ENCODE data around the gene PIRT.
"Not testable (repeated sequence)": the region's sequence is repeated elsewhere in the genome, so short reads cannot be mapped to it uniquely, and the experiment has no call there.

Gene PIRT

DNA sequence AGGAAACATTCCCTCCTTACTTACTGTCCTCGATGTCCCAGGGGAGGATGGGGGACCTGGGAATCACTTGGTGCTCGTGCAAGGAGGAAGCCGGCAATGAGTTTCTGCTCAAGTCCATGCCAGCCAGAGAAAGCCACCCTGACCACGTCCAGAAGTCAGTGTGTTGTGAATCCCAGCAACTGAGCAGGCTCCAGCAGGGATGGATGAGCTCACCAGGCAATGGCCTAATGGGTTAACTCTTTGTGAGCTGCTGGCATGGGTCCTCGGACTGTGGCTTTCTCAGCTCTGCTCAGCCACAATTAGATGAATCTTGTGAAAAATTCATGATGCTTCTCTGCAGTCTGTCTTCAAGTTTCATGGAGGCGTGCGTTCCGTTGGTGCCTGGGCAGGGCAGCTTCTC is at the start of gene PIRT:
TSS of gene PIRT (minus strand) at position 167 of the 400 bp plus-strand sequence. CDS start 12,442 bp downstream, outside the sequence.
- DNase-seq (ENCODE audit: low read depth), result no peak

DNA sequence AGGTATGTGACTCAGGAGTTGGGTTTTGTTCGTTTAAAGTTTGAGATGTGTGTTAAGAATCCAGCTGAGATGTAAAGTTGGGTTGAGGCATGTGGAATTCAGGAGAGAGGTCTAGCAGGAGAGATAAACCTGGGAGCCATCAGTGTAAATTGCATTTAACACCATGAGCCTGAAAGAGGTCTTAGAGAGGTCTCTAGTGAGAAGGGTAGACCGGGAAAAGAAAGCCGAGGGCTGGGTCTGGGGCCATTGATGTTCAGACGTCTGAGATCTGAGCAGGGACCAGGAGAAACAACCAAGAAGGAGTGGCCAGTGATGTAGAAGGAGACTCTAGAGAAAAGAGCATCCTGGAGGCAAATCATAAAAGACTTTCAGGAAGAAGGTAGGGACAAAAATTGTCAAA is 44.1 kb upstream of the PIRT start:
- no peak for DNase-seq (ENCODE audit: low read depth)

DNA sequence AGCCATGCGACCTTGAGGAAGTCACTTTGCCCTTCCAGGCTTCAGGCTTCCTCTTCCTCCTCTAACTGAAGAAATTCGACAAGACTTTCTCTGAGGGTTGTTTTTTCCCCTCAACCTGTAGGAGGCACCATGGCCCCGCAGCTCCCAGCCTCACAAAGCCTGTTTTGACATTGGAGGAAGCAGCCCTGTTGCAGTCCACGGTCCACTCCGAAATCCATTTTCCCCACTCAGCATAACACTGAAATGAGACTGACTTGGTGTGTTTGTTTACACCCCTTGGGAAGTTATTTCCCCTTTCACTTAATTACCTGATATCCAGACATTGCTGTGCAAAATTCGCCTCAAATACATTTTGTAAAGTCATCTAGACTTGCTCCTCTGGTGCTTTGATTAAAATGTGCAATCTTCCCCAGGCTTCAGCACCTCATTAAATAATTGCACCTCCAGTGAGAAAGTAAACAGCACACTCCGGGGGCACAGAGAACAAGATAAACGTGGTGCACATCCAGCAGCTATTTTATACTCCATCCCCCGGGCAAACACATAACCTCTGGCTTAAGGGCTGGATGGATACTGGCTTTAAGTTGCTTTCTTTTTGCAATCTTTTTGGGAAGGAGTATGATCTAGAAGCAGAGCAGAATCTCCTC is 41.4 kb upstream of the PIRT start:
- no peak for DNase-seq (ENCODE audit: low read depth)

DNA sequence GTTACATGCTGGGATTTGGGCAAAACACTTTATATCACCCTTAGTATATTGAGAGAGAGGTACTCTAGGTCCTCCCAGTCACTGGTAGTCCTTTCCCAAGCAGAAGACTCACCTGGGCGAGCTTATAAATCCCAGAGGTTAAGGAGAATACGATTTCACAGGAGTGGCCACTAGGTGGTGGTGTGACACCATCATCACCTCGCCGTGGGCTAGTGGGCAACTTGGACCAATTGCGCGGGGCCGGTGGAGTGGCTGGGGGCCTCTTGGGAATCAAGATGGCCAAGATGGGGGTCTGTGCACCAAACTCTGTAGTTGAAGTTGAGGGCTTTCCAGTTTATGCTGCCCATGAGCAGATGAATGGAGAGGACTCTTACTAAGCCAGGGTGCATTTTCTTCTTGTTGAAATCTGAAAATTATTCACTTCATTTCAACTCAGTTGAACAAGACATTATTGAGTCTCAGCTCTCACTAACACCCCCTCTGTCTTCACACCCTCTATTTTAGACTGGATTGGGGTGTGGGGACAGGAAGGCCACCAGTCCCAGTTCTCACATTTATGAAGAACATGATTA is 38.2 kb upstream of the PIRT start:
- DNase-seq (ENCODE audit: low read depth), result peak; percentile 1

DNA sequence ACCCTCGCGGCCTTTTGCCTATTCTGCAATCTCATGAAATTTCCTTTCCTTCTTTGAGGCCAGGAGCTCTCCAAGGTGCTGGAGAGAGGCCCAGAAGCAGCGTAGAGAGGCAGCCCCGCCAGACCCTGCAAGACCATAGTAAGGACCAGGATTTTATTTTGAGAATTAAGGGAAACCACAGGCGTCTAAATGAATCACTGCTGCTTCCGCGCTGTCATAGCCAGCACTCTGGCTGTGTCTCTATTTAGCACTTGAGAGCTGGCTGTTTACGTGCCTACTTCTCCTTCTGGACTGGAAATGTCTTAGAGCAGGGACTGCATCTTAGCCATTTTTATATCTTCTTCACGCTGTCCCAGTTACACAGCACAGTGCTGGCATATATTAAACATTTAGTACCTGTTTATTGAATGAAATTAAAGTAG is 37.6 kb upstream of the PIRT start:
- DNase-seq (ENCODE audit: low read depth), result no peak

DNA sequence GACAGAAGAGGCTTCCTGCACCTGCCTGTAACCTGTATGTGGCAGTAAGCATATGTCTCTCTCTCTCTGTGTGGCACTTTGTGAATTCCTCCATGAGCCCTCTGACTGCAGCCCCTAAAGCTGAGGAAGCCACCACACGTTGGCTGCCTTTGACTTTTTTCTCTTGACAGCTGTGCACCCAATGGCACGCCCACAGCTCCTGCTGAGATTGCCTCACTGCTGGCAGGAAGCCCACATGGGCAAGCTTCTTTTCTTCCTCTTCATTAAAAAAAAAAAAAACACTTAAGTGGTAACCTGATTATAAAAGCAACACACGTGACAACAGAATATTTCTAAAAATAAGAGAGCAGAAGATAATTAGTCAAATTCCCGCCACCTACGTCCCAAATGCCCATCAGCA is 34.0 kb upstream of the PIRT start:
- DNase-seq (ENCODE audit: low read depth), result no peak

DNA sequence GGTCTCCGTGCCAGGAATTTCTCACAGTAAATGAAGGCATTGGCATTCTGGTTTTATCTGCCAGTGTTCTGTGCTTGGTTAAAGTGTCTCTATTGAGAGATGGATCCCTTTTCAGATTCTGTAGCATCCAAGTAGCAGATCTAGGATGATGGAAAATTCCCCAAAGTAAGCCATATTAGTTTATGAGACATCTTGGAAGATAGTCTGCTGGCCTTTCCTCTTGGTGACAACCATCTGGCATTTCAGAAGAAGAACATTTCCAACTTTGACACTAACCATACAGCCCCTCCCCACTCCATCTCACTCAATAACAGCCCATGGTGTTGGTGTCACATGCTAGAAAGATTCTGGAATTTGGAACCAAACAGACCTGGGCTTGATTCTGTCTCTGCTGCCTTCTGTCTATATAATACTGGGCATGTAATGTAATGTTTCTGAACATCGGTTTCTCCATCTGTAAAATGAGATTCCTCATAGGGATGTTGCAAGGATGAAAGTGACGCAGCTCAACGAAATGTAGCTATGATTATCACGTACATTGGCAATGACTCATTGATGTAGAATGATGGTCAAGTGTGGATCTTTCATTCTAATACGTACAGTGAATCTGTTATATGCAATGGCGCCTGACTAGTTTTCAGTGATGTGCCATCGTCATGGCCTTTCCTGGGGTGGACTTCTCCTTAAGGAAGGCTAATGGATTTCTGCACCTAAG is 32.6 kb upstream of the PIRT start:
- DNase-seq (ENCODE audit: low read depth), result no peak

DNA sequence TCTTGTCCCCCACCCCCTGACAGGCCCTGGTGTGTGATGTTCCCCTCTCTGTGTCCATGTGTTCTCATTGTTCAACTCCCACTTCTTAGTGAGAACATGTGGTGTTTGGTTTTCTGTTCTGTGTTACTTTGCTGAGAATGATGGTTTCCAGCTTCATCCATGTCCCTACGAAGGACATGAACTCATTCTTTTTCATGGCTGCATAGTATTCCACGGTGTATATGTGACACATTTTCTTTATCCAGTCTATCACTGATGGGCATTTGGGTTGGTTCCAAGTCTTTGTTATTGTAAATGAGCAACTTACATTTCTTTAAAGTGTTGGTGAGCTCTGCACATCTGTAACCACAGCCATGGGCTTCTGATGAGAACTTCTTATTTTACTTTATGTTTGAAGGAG is 30.9 kb upstream of the PIRT start:
- not testable (repeated sequence) for DNase-seq (ENCODE audit: low read depth)

DNA sequence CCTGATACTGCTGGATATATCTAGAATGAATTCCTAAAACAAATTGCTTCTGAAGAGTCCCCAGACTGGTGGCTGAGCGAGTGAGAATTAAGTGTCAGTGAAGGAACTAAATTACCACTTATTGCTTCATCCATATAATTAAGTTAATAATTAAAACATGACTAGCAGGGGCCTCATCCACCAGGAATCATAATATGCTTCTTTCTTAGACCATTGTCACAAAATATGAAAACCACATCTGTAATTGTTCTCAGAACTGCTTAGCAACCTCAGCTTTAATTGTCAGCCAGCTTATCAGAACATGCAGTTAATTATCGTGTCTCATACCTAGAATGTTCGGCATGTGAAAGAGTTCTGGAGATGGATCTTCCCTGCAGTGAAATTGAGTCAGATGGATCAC is 21.2 kb upstream of the PIRT start:
- no peak for DNase-seq (ENCODE audit: low read depth)

DNA sequence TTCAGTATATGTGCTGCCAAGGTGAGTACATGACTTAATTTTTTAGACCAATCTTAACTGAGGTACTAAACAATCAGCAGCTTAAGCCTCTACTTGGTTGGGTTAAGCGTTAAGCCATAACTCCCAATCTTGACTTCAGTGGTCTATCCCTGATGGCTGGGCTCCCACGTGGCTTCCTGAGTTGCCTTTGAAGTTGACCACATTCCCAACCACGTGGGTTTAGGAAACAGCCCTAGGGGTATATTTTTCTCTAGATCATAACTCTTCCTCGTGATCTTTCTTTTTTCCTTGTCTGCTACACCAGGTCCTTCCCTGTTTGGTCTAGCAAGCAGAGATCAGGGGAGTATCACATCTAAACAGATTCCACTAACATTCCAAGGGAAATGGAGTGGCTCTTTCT is 20.1 kb upstream of the PIRT start:
- no peak for DNase-seq (ENCODE audit: low read depth)

DNA sequence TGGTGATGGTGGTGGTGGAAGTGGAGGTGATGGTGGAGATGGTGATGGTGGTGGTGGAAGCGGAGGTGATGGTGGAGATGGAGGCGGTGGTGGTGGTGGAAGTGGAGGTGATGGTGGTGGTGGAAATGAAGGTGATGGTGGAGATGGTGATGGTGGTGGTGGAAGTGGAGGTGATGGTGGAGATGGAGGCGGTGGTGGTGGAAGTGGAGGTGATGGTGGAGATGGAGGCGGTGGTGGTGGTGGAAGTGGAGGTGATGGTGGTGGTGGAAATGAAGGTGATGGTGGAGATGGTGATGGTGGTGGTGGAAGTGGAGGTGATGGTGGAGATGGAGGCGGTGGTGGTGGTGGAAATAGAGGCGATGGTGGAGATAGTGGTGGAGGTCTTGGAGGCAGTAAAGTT is 8.7 kb upstream of the PIRT start:
- DNase-seq (ENCODE audit: low read depth), result not testable (repeated sequence)

DNA sequence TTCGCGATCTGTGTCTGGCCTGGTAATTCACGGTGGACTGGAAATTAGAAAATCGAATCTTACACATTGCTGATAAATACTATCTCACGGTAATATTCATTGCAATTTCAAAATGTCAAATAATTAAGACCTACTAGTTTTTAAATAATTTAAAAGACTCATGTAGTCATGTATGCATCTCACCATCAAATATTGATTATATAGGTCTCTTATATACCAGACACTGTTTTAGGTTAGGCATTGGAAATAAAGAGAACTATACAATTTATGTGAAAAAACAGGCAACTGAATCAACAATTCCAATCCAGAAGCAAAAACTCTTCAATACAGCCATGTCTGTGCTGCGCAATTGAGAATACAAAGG is 7.5 kb upstream of the PIRT start:
- no peak for DNase-seq (ENCODE audit: low read depth)

DNA sequence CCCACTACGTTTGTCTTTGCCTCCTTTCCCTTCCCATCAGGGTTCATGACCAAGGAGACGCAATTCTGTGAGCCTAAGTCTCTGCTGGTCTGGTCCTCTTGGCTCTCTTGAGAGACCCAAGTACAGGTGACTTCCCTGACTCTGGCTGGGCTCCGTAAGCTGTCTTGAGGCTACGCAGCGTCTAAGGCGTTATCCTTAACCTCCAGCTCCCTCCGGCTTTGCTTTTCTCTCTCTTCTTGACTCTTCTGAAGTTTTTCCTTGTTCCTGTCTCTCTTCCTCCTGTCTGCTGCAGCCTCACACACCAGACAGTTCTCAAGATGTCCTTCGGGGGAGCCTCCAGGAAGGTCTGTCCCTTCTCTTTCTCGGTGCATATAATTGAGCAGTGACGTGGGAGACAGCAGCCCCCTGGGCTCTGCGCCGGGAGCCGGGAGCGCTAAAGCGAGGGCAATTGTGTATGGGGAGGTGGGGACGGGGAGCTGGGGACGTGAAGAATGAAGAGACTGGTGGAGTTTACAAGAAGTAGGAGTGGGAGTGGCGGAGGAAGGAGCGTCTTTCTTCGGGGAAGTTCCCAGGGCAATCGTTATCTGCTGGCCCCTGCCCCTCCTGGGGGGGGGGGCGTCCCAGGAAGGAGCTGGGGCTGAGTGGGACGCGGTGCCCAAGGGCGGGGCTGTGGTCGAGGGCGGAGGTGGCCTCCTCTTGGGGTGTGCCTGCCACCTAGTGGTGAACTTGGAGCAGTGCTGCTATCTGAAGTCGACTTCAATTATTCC is 6.9 kb upstream of the PIRT start:
- peak; percentile 60 for DNase-seq (ENCODE audit: low read depth)

DNA sequence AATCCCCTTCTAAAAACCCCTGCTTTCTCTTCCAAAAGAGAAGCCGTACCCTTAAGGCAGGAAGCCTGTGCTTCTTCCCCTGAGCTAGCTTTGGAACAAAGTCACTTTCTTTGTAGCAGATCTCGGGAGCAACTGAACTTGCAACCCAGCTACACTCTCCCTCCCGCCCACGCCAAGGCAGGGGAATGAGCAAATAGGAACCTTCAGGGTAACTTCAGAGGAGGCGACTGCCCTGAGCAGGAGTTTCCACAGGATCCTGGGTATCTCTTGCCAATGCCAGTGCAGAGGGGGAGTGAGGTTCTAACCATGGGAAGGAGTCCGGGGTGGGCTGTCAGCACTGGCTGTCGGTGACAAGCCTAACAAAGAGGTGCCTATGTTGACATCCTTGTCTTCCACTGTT is 5.9 kb upstream of the PIRT start:
- no peak for DNase-seq (ENCODE audit: low read depth)

DNA sequence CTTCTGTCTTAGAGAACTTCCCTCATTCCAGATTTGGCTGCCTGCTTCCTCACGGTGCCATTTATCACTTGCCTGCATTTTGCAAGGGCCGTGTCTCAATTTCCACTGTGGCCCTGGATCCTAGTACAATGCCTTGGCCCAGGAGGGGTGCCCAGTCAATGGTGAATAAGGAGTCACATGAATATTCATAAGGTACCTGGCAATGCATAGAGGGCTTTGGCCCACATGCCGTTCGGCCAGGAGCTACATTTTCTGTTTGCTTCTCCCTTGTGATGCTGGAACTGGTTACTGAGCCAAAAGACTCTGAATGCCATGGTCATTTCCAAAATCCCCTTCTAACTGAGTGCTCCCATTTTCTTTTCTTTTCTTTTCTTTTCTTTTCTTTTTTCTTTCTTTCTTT is 4.8 kb upstream of the PIRT start:
- DNase-seq (ENCODE audit: low read depth), result no peak

DNA sequence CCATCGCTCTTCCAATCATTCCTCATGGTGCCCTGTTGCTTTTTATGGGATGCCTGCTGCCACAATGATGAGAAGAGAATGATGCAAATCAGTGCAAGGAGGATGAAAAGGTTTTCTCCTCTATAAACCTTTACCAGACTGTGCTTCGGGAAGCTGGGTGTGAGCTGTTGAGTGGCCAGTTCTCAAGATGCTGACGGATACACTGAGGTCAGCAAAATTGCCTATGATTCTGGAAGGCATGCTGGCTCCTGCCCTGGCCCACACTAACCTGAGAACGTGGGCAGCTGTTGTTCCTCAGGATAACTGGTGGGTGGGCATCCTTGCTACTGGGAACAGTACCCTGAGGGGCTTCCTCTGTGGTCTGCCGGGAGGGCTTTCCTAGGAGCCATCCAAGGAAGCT is 795 bp upstream of the PIRT start:
- DNase-seq (ENCODE audit: low read depth), result no peak

DNA sequence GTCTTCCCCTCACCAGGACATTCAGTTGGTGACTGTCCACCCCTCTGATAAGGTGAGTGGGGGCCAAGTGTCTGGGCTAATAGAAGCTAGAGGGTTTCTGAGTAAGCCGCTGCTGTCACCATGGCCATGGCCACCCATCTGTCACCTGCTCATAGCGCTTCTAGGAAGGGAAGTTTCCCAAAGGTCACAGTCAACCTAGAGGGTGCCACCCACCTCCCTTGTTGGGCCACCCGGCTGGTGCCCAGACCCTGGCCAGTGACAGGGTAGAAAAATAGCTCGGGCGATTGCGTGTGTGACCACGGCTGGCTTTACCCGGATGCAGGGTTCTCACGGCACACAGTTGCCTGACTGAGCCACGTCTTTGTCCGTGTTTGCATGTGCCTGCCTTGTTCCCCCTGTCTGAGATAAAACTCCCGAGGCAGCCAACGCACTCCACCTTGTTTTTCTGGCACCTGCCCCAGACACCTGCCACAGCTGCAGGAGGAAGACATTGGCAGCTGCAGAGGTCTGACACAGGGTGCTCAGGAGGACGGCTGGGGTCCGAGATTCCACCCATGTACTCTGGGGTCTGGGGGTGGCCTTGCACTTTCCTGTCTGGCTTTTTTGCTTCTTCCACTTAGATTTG is 809 bp downstream of the PIRT start:
- DNase-seq (ENCODE audit: low read depth), result no peak

DNA sequence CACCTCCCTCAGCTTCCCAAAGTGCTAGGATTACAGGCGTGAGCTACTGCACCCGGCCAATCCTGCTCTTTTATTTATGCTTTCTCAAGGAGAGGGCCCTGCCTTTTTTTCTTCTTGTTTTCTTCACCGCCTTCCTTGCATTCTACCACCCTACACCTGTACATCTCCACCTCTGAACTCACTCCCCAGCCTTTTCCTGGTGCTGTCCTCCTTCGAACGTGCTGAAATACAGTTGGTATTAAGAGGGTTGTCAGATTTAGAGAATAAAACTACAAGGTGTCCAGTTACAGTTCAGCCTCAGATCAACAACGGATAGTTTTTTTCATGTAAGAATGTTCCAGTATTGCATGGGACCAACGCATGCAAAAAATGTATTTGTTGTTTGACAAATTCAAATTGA is 1.7 kb downstream of the PIRT start:
- no peak for DNase-seq (ENCODE audit: low read depth)

DNA sequence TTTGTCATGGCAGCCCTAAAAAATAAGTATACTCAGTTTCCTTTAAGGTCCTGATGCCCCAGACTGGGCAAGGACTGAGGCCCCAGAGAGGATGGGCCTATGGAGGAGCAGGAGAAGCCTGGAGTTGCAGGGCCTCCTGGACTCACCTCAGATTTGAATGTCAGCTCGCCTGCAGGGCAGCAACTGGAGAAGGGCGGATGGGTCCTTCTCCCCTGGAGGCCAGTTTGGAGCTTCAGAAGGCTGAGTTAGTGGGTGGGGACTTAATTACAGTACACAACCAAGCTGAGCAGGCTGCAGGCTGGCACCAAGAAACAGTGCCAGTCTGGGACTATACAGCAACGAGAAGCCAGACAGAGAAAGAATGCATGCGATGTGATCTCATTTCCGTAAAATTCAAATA is 6.2 kb downstream of the PIRT start:
- no peak for DNase-seq (ENCODE audit: low read depth)

DNA sequence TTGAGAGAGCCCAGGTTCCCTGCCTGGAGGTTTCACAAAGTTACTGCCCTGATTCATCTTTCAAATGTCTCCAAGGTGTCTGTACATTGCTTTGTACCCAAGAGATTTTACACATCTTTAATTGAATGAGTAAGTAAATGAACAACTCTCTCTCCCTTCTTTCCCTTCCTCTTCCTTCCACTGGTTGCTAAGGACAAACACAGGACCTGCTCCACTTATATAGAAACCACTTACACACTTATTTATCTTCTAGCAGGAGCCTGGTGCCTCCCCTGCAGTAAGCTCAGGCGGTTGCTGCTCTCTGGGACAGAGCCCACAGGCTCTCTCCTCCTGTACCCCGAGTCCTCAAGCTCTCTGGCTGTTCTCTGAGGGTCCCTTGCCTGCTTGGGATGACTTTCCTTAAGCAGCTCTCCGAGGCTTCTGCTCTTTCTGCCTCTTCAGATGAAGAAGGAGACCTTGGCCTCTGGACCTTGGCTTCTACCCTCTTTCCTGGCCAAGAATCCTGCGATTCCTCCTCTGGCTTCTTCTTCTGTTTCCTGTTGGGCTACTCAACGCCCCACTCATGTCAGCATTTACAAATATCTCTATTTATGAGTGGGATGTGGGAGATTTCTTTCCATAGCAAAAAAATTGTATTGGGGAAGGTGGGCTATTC is 9.9 kb downstream of the PIRT start:
- no peak for DNase-seq (ENCODE audit: low read depth)

DNA sequence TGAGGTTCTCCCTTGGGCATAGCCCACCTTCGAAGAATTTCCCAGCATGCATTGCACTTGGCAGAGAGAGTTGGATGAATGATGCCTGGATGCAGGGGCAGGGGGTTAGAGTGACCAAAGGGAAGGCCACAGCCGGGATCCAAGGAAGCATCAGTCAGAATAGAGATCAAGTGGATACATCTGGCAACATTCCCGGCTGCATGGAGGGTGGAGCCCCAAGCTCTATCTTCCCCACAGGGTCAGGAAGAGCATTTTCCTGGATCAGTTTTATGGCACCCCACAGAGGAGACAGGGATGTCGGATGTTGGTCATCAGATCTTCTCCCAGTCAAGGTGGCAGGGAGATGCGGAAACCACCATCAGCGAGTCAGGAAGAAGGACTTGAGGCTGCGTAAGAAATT is 13.0 kb downstream of the PIRT start:
- DNase-seq (ENCODE audit: low read depth), result no peak

DNA sequence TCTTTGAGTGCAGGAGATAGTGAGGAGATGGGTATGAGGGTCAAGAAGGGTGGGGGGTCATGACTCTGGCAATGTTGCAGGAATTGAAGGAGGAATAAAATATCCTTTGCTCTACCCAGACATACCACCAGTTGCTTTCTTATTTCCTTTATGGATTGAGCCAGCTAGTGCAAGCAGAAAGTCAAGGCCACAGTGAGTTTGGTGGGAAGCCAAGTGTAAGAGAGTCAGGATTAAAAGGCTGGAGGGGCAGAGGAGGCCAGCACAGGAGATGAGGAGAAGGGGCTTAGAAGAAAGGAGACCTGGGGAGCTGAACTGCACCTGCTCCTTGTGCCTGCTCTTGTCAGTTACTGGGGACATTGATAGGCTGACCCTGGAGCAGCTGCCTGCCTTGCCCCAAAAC is 16.1 kb downstream of the PIRT start:
- DNase-seq (ENCODE audit: low read depth), result no peak

Measured in activated T-cell treated with anti-CD3 and anti-CD28 coated beads for 24 hours (primary cell).